ENCODE measurements around the gene FLNC.

Gene FLNC

DNA sequence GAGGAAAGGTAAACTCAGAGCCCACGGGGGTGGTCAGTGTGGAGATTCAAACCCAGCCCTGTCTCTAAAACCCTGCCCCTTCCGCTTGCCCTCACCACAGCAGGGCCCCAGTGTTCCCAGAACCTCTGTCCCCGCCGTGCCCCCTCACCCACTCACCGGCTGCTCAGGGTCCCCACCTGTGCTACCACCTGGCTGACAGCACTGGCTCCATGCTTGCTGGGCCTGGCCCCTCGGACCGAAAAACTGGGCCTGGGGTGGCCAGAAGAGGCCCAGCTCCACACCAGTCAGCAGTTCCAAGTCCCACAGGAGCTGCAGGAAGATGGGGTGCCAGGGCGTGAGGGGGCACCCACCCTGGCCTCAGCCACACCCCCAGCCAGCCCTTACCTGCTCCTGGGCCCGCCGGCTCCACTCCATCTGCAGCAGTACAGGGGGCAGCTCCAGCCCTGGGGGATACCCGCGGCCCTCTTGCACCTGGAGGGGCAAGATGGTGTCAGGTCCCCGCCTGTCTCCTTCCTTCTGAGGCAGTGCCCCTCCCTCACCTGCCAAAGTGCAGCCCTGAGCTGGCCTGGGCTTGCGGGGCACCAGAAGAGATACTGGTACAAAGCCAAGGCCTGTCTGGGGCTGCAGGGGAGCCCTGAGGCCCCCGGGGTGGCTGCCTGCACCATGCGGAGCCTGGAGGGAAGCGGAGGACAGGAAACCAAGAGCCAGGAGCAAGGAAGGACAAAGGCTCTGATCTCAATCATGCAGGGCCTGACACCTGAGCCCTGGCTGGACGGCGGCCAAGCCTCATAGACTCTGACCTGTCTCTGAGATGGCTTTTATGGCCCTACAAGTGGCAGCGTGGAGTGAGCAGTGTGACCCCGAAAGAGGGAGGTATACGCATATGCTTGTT lies 44.2 kb downstream of the FLNC start:
- Histone ChIP-seq H3K27ac (ENCODE audit: low read depth, low read length) (no peak overlapping the region), H3K79me2 (ENCODE audit: insufficient read depth, low read length) (no peaks in the 10 kb centered on the region), H3K9me3 (ENCODE audit: insufficient read depth, low read length) (no peaks in the 10 kb centered on the region), H4K20me1 (ENCODE audit: low read depth, low read length) (no peaks in the 10 kb centered on the region), H3K36me3 (ENCODE audit: low read length) (no peaks in the 10 kb centered on the region), H3K9ac (ENCODE audit: low read length) (no peak overlapping the region), H3K27me3 (ENCODE audit: low read length) (no peaks in the 10 kb centered on the region), H2AFZ (ENCODE audit: low read depth, low read length, severe bottlenecking) (no peak overlapping the region), H3K4me2 (ENCODE audit: low read depth, low read length, poor library complexity, severe bottlenecking) (no peak overlapping the region), H3F3A (ENCODE audit: insufficient read depth) (peaks cover 4% of the 10 kb centered on the region; the same call in 1 of the 2 replicates), H3K4me3 (ENCODE audit: insufficient read depth, low read length, poor library complexity, severe bottlenecking) (no peak overlapping the region), H3K9me2 (replicated peaks; ENCODE audit: insufficient read depth, low read length) (no peaks in the 10 kb centered on the region)
- TF ChIP-seq CTCF (IDR thresholded peaks at IDR 0.05; ENCODE audit: insufficient read depth, low read length, poor library complexity, severe bottlenecking) (no peak), EZH2phosphoT487 (conservative IDR thresholded peaks at IDR 0.05; ENCODE audit: low read length) (no peak)

DNA sequence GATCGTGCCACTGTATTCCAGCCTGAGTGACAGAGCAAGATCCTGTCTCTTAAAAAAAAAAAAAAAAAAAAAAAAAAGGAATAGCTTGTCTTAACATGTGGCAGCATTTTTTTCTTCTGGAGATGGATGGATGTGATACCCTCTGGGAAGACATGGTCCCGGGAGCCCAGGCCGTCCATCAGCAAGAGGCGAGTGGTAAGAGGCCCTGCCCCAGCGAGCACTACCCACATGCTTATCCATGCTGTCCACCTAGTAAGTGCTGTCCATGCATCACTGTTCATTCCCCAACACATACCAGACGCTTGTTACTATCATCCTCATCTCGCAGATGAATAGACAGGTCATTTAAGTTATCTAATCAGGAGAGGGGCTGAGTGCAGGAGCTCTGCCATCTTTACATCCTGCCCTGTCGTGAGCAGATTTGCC lies 45.3 kb downstream of the FLNC start:
- Histone ChIP-seq H3K27ac (ENCODE audit: low read depth, low read length) (no peak overlapping the region), H4K20me1 (ENCODE audit: low read depth, low read length) (no peaks in the 10 kb centered on the region), H3K79me2 (ENCODE audit: insufficient read depth, low read length) (no peaks in the 10 kb centered on the region), H3K27me3 (ENCODE audit: low read length) (no peaks in the 10 kb centered on the region), H3K9ac (ENCODE audit: low read length) (no peak overlapping the region), H3K4me2 (ENCODE audit: low read depth, low read length, poor library complexity, severe bottlenecking) (no peak overlapping the region), H3K9me2 (replicated peaks; ENCODE audit: insufficient read depth, low read length) (no peaks in the 10 kb centered on the region), H3K9me3 (ENCODE audit: insufficient read depth, low read length) (no peaks in the 10 kb centered on the region), H3F3A (ENCODE audit: insufficient read depth) (peaks cover 4% of the 10 kb centered on the region; the same call in 1 of the 2 replicates), H3K4me3 (ENCODE audit: insufficient read depth, low read length, poor library complexity, severe bottlenecking) (no peak overlapping the region), H3K36me3 (ENCODE audit: low read length) (no peaks in the 10 kb centered on the region), H2AFZ (ENCODE audit: low read depth, low read length, severe bottlenecking) (no peak overlapping the region)
- TF ChIP-seq EZH2phosphoT487 (conservative IDR thresholded peaks at IDR 0.05; ENCODE audit: low read length), result no peak
- no peak for TF ChIP-seq CTCF (IDR thresholded peaks at IDR 0.05; ENCODE audit: insufficient read depth, low read length, poor library complexity, severe bottlenecking)

DNA sequence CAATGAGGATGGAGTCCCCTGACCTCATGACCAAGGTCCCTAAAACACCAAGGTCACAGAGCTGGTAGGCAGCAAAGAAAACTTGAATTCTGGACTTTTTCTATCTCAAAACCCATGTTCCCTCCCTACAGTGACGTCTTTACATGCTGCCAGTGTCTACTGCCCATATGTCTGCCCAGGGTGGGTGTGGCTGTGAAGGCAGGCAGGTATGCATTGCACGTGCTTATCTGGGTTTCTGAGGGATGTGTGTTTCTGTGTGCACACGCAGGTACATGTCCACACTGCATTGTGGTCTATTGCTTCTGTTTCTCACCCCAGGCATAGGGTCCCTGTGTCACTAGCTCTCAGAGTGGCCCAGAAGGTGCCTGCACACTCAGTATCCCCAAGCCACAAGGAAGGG lies 45.9 kb downstream of the FLNC start:
- H3K9ac ChIP-seq (ENCODE audit: low read length), result no peak overlapping the region
- no peak for TF ChIP-seq EZH2phosphoT487 (conservative IDR thresholded peaks at IDR 0.05; ENCODE audit: low read length)
- TF ChIP-seq CTCF (IDR thresholded peaks at IDR 0.05; ENCODE audit: insufficient read depth, low read length, poor library complexity, severe bottlenecking), result no peak

More for the DNA sequence above, 45.9 kb downstream of the FLNC start:
- H3K36me3 ChIP-seq (ENCODE audit: low read length), result no peaks in the 10 kb centered on the region
- H3K27me3 ChIP-seq (ENCODE audit: low read length), result no peaks in the 10 kb centered on the region
- H4K20me1 ChIP-seq (ENCODE audit: low read depth, low read length), result no peaks in the 10 kb centered on the region
- no peaks in the 10 kb centered on the region for H3K9me3 ChIP-seq (ENCODE audit: insufficient read depth, low read length)
- no peak overlapping the region for H2AFZ ChIP-seq (ENCODE audit: low read depth, low read length, severe bottlenecking)
- no peak overlapping the region for H3K4me2 ChIP-seq (ENCODE audit: low read depth, low read length, poor library complexity, severe bottlenecking)
- no peaks in the 10 kb centered on the region for H3K9me2 ChIP-seq (replicated peaks; ENCODE audit: insufficient read depth, low read length)
- no peak overlapping the region for H3K27ac ChIP-seq (ENCODE audit: low read depth, low read length)
- no peaks in the 10 kb centered on the region for H3K79me2 ChIP-seq (ENCODE audit: insufficient read depth, low read length)
- peaks cover 4% of the 10 kb centered on the region; the same call in 1 of the 2 replicates for H3F3A ChIP-seq (ENCODE audit: insufficient read depth)
- H3K4me3 ChIP-seq (ENCODE audit: insufficient read depth, low read length, poor library complexity, severe bottlenecking), result no peak overlapping the region

Data from SU-DHL-6 (cell line).